Stimulated activated CD8-positive, alpha-beta memory T cell treated with anti-CD3 and anti-CD28 coated beads, Interleukin-4, amount 100 ng/mL, for 1 hour (primary cell): ENCODE results near the gene LYPD6B.

Experiments
- DNase-seq, 2 donors: peaks; one replicate each; pipeline ENCODE4 v3.0.0-alpha.2; 2020; ENCODE audit warnings: low read depth in 2 of 2, low spot score in 1 of 2

LYPD6B gene

GRCh38 chr2:149070681-149071320 lies 32.3 kb downstream of the LYPD6B start:
- DNase-seq, result no peak

- DNase-seq, result no peak
These were observed 36.6 kb downstream of the LYPD6B start for GRCh38 chr2:149075105-149075504.

GRCh38 chr2:149075853-149076252 lies 37.4 kb downstream of the LYPD6B start:
- no peak for DNase-seq

- no peak for DNase-seq
These were observed 38.4 kb downstream of the LYPD6B start for GRCh38 chr2:149076863-149077412.

GRCh38 chr2:149077861-149078260 lies 39.4 kb downstream of the LYPD6B start:
- DNase-seq, result no peak

- no peak for DNase-seq
These were observed 41.6 kb downstream of the LYPD6B start for GRCh38 chr2:149080099-149080498.

DNA sequence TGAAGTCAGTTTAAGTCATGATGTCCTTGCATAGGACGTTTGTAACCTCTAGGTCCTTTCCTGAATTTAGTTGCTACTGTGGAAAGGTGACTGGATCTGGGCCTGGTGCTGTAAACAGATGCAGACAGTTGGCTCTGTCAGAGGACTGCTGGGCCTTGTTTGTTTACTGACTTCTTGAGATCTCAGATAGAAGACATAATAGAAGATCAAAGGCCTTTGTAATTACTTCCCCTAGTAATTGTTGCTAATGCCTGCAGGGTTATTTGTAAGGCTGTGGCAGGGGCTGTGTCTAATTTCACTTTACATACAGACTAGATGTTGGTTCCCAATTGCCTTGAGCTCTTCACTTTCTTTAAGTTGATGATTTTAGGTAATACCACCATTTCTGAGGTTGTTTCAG lies 42.5 kb downstream of the LYPD6B start:
- DNase-seq, result no peak

DNA sequence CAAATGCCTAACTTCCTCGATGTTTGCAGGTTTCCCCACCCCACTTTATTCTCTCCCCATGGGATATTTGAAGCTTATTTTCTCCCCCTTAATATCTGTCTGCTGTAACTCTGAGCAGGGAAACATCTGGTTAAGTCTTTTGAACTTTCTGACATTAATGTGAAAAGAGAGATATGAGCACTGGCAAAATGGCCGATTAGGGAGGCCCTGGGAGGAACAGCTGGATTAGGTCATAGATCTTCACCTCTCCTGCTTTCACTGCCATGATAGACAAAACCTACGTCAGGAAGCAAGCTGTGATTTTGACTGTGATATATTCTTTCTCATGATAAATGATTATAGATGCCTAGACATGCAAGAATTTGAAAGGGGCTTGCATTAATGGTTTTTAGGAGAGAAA lies 43.6 kb downstream of the LYPD6B start:
- DNase-seq, result no peak

- DNase-seq, result no peak
These were observed 44.2 kb downstream of the LYPD6B start for GRCh38 chr2:149082735-149083134.

DNA sequence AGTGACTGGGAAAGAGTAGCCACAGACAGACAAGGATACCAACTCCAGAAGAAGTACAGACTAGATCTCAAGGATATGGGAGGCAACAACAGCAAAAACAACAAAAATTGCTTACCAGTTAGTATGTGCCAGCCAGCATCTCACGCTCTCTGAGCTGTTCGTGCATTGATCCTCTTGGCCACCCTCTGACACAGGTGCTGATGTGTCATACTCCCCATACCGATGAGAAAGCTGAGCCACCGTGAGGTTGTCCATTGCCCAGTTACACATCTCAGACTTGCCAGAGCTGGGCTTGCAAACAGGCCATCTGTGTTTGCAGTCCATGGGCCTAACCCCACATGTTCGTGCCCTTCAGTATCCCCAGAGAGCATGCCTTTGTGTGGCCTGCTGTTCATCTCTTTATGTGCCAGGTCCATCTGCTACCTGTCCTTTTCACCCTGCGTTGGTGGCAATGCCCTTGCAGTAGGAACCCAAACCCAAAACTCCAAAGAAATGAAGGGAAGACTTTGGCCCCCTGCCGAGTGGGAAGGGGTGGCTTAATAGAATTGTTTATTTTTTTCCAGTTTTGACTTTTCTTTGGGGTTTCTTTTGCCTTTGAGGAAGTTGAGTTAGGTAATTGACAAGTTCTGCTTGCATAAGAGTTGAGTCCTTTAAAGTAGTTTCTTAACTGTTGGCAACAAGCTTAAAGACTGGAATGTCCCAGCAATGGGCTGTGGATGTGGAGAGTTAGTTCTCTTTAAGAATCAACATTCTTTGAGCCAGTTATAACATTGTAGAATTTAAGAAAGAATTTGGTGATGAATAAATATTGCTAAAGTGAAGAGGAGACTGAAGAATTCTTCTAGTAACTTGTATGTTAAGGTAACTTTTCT lies 46.7 kb downstream of the LYPD6B start:
- DNase-seq, result no peak

DNA sequence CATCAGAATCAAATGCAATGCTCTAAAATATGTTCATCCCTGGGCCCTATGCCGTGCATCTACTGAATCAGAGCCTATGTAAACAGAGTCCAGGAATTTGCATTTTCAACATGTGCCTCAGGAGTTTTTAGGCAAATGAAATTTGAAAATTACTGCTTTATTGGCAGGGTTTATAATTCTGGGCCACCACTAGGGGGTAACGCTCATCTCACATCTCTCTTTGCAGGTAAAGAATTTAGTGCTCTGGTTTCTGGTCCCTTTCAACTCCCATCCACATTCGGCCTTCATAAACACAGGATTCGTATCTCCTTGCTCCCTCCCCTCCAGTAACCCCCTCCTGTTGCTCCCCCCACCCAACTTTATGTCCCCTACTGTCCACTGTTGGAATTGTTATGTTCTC lies 49.3 kb downstream of the LYPD6B start:
- no peak for DNase-seq

GRCh38 chr2:149089068-149089467 lies 50.6 kb downstream of the LYPD6B start:
- no peak for DNase-seq

- no peak for DNase-seq
These were observed 52.2 kb downstream of the LYPD6B start for GRCh38 chr2:149090706-149091105.

GRCh38 chr2:149093579-149093978 lies 55.1 kb downstream of the LYPD6B start:
- DNase-seq, result no peak

DNA sequence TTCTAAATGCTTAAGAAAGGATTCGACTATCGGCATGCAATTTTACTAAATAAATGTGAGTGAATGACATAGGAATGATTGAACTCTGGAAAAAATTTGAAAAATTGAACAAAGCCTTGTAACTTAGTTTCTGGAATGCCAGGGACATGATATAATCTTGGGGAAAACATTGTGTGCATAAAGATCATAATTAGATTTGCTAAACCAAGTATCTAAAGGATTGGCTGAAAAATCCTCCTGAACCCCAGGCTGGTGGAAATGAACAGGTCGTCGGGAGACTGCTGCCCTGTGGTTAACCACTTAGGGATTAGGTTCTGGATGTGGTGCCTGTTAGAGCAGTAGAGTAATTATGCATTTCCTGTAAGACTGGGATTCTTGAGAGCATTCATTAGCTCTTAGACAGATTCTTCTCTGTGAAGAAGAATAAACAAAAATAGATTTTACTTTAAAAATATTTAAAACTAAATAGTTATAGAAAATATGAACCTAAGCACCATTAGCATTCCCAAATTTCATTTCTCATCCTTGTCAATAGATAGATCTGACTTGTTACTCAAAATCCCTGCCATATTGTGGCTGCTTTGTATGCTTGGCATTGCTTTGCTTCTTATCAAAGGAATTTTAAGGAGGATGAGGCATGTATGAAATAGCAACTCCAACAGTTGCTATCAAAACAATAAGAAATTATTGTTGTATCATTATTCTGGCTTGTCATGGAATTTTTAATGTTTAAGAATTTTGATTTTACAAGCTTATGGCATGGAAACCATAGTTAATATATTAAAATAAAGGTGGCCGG lies 55.9 kb downstream of the LYPD6B start:
- no peak for DNase-seq

DNA sequence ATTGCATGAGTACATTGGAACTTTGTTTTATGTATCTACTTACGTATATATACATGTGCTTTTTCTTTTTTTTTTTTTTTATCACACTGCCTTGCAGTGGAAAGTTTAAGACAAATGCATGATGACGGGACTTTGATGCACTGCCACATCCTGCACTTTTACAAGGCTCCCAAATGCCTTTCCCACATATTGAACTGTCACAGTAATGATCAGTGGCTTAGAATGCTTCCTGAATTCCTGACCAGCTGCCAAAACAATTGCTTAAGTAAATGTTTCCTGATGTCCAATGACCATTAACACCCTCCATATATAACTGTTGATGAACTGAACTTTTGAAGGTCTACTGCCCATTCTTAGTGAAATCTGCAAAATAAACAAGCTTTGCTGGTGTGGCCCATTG lies 60.2 kb downstream of the LYPD6B start:
- no peak for DNase-seq

GRCh38 chr2:149099298-149099697 lies 60.8 kb downstream of the LYPD6B start:
- no peak for DNase-seq

- DNase-seq, result no peak
These were observed 62.5 kb downstream of the LYPD6B start for GRCh38 chr2:149100739-149101699.

- DNase-seq, result no peak
These were observed 63.3 kb downstream of the LYPD6B start for GRCh38 chr2:149101818-149102217.

DNA sequence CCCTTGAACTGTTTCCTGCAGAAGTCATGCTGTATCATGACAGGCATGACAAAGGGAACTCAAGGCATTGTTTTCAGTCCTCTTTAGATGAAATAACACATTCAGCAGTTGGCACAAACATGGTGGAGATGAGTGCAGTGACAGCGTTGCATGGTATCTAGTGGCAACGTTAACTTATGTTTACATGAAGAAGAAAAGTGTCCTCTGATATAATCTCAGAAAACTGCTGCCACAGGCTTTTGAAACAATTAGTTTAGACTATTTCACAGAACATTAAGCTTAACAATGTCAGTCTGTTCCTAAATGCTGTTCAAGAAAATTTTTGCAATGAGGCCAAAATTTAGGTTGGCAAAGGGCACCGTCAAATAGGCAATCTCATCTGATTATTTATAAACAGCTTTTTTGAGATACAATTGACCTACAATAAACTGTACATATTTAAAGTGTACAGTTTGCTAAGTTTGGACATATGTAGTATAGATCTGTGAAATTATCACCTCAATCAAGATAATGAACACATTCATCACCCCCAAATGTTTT lies 64.7 kb downstream of the LYPD6B start:
- no peak for DNase-seq
